NCI-H460 (cell line): Measurements from ENCODE around the gene DLG2. TPM values are rescaled to one million over a fixed set of nuclear protein-coding genes. Genes with fewer than 3 reads are reported as not detected.

Experiments used
- DNase-seq: peaks from one replicate; pipeline ENCODE4 v3.0.0-alpha.2; 2016; ENCODE audit warnings: low read depth; ENCODE audit errors: extremely low read depth
- total RNA-seq: library from RNA; depleted of rRNA; stranded (reverse); fragments of >200 nt; shearing (Covaris generic); gene quantifications from 2 replicates; pipeline ENCODE4 v1.2.3, GENCODE V29; 2014

The DLG2 gene
- total RNA-seq, 1 experiment from 2014 or later, result 115 TPM

- DNase-seq, result no peak
These were observed 1082.6 kb downstream of the DLG2 start for GRCh38 chr11:84544566-84544965.

GRCh38 chr11:84543367-84544159 is 1083.6 kb downstream of the DLG2 start:
- no peak for DNase-seq

GRCh38 chr11:84541731-84542340 is 1085.3 kb downstream of the DLG2 start:
- no peak for DNase-seq

GRCh38 chr11:84536456-84536855 is 1090.7 kb downstream of the DLG2 start:
- DNase-seq, result no peak

GRCh38 chr11:84532364-84532763 is 1094.8 kb downstream of the DLG2 start:
- DNase-seq, result no peak

- no peak for DNase-seq
These were observed 1100.9 kb downstream of the DLG2 start for GRCh38 chr11:84526250-84526649.

- peak; percentile 7 for DNase-seq
These were observed 1102.6 kb downstream of the DLG2 start for GRCh38 chr11:84524422-84525051.

GRCh38 chr11:84522331-84522730 is 1104.8 kb downstream of the DLG2 start:
- DNase-seq, result no peak

GRCh38 chr11:84518631-84519183 is 1108.4 kb downstream of the DLG2 start:
- no peak for DNase-seq

- DNase-seq, result no peak
These were observed 1112.7 kb downstream of the DLG2 start for GRCh38 chr11:84514436-84514835.

- DNase-seq, result no peak
These were observed 1123.6 kb downstream of the DLG2 start for GRCh38 chr11:84503503-84503902.

GRCh38 chr11:84501750-84502149 is 1125.4 kb downstream of the DLG2 start:
- DNase-seq, result no peak

GRCh38 chr11:84497981-84498411 is 1129.1 kb downstream of the DLG2 start:
- no peak for DNase-seq

GRCh38 chr11:84497181-84497580 is 1130.0 kb downstream of the DLG2 start:
- no peak for DNase-seq

- no peak for DNase-seq
These were observed 1131.0 kb downstream of the DLG2 start for GRCh38 chr11:84496122-84496521.

- no peak for DNase-seq
These were observed 1147.0 kb downstream of the DLG2 start for GRCh38 chr11:84480131-84480530.

GRCh38 chr11:84476581-84476980 is 1150.6 kb downstream of the DLG2 start:
- DNase-seq, result no peak

GRCh38 chr11:84471501-84471900 is 1155.6 kb downstream of the DLG2 start:
- no peak for DNase-seq

- DNase-seq, result no peak
These were observed 1158.9 kb downstream of the DLG2 start for GRCh38 chr11:84468235-84468634.

- no peak for DNase-seq
These were observed 1162.1 kb downstream of the DLG2 start for GRCh38 chr11:84465040-84465439.

- DNase-seq, result no peak
These were observed 1171.5 kb downstream of the DLG2 start for GRCh38 chr11:84455691-84456090.
